Keratinocyte (primary cell): Measurements from ENCODE around the gene AIFM2. TPM values are rescaled to one million over a fixed set of nuclear protein-coding genes. Genes with fewer than 3 reads are reported as not detected.

Source experiments
- DNase-seq: peaks from one replicate; pipeline ENCODE4 v3.0.0-alpha.2; 2011; ENCODE audit warnings: low read depth, missing footprints, low spot score
- FAIRE-seq: peaks from 2 replicates; lab custom pipeline; 2011; peaks lifted over from hg19 to GRCh38; lab: Jason Lieb, UNC
- H2AFZ ChIP-seq: 2 replicates; pipeline ENCODE4 v1.6.0; 2012; ENCODE audit warnings: low read length, control low read depth, inconsistent platforms; ENCODE audit not compliant: control insufficient read depth
- H3K27ac ChIP-seq: 2 replicates; pipeline ENCODE4 v1.5.1; 2011; ENCODE audit warnings: low read length; ENCODE audit not compliant: control insufficient read depth, insufficient read depth
- H3K27me3 ChIP-seq: 3 replicates; pipeline ENCODE4 v1.6.0; 2011; ENCODE audit warnings: low read length; ENCODE audit not compliant: control insufficient read depth, insufficient read depth; ENCODE audit errors: extremely low read depth
- H3K36me3 ChIP-seq, 2 experiments: 2 replicates in 1 of 2; 3 replicates in 1 of 2; pipeline ENCODE4 v1.5.1; 2011; ENCODE audit warnings: low read length in 2 of 2, mild to moderate bottlenecking in 1 of 2; ENCODE audit not compliant: control insufficient read depth in 2 of 2, insufficient read depth in 2 of 2; ENCODE audit errors: extremely low read depth in 1 of 2
- H3K4me1 ChIP-seq: 3 replicates; pipeline ENCODE4 v1.5.1; 2011; ENCODE audit warnings: low read length; ENCODE audit not compliant: control insufficient read depth, insufficient read depth; ENCODE audit errors: extremely low read depth
- H3K4me2 ChIP-seq: 3 replicates; pipeline ENCODE4 v1.6.0; 2011; ENCODE audit warnings: low read depth, low read length; ENCODE audit not compliant: control insufficient read depth, insufficient read depth; ENCODE audit errors: extremely low read depth
- H3K4me3 ChIP-seq, 3 experiments: fragments of 200-600 bp in 1 of 3; sonication (generic) in 1 of 3; 2 replicates in 2 of 3; 3 replicates in 1 of 3; pipeline ENCODE4 v1.5.1; 2011 to 2016; ENCODE audit warnings: low read length in 3 of 3, mild to moderate bottlenecking in 3 of 3, control low read depth in 2 of 3, inconsistent platforms in 1 of 3, low read depth in 1 of 3, mixed read lengths in 1 of 3, mixed run types in 1 of 3, moderate library complexity in 1 of 3; ENCODE audit not compliant: control insufficient read depth in 2 of 3, insufficient read depth in 2 of 3; ENCODE audit errors: extremely low read depth in 1 of 3
- H3K79me2 ChIP-seq: 2 replicates; pipeline ENCODE4 v1.6.0; 2012; ENCODE audit warnings: low read length; ENCODE audit not compliant: control insufficient read depth, insufficient read depth
- H3K9ac ChIP-seq: 3 replicates; pipeline ENCODE4 v1.6.0; 2011; ENCODE audit warnings: low read length; ENCODE audit not compliant: control insufficient read depth, insufficient read depth; ENCODE audit errors: extremely low read depth
- H3K9me1 ChIP-seq: 3 replicates; pipeline ENCODE4 v1.6.0; 2011; ENCODE audit warnings: low read length; ENCODE audit not compliant: control insufficient read depth, insufficient read depth; ENCODE audit errors: extremely low read depth
- H3K9me3 ChIP-seq: 2 replicates; pipeline ENCODE4 v1.5.1; 2012; ENCODE audit warnings: low read depth, low read length; ENCODE audit not compliant: control insufficient read depth
- H4K20me1 ChIP-seq: 3 replicates; pipeline ENCODE4 v1.6.0; 2011; ENCODE audit warnings: low read length; ENCODE audit not compliant: control insufficient read depth, insufficient read depth; ENCODE audit errors: extremely low read depth
- EZH2 ChIP-seq: IDR thresholded peaks from one replicate; pipeline ENCODE4 v1.6.1; 2012; ENCODE audit warnings: inconsistent platforms, mild to moderate bottlenecking, low read length, moderate library complexity
- dilution Hi-C: fragments of 300-500 bp; cut with MboI; formaldehyde crosslinking; loops from one replicate; pipeline ENCODE4 v1.7.0; 2020; ENCODE audit warnings: low sequenced_read_pairs; ENCODE audit not compliant: extremely low pct_ligation_motif_present
- polyA plus RNA-seq, 5 experiments: library from polyadenylated mRNA; depleted of rRNA in 3 of 5; stranded (reverse) in 3 of 5; stranded (forward) in 1 of 5; unstranded in 1 of 5; fragments of >200 nt; gene quantifications; 1 replicate in 1 of 5; 2 replicates in 3 of 5; 3 replicates in 1 of 5; pipeline versions ENCODE4 v1.2.1 to v1.2.3, GENCODE V29; 2011 to 2012; ENCODE audit warnings: missing spikeins in 2 of 5, low read depth in 1 of 5, low replicate concordance in 1 of 5
- TF ChIP-seq, protein P1 (sequence below), 3 experiments: IDR thresholded peaks in 1 of 3; conservative IDR thresholded peaks in 1 of 3; optimal IDR thresholded peaks in 1 of 3; 2 replicates in 2 of 3; 3 replicates in 1 of 3; pipeline versions ENCODE3 to v1.5.1; 2011; ENCODE audit warnings: low read length in 3 of 3, mild to moderate bottlenecking in 3 of 3, moderate library complexity in 2 of 3, control low read depth in 1 of 3, inconsistent platforms in 1 of 3; ENCODE audit not compliant: insufficient read depth in 2 of 3; ENCODE audit errors: extremely low read depth in 1 of 3

AIFM2 gene
- polyA plus RNA-seq, 1 donor (not counting 4 experiments of a cell fraction or from before 2014, with no cell fraction given) = 1.8 TPM

DNA sequence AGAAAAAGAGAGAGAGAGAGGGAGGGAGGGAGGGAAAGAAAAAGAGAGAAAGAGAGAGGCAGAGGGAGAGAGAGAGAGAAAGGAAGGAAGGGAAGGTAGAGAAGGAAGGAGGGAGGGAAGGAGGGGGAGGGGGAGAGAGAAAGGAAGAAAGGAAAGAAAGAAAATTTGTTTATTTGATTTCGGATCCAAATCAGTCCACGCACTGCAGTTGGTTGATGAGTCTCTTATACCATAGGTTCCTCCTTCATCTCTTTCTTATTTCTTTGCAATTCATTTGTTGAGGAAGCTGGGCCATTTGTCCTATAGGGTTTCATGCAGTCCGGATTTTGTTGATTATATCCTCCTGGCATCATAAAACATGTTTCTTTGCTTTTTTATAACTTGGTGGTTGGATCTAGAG, 34.4 kb downstream of the AIFM2 start:
- Histone ChIP-seq H3K27ac (no peak overlapping the region), H3K79me2 (no peaks in the 10 kb centered on the region), H2AFZ (no peak overlapping the region), H4K20me1 (no peaks in the 10 kb centered on the region), H3K4me3 (no peak overlapping the region), H3K36me3 (peaks cover 5% of the 10 kb centered on the region in 2 experiments), H3K27me3 (no peaks in the 10 kb centered on the region), H3K9me1 (no peaks in the 10 kb centered on the region), H3K4me1 (no peaks in the 10 kb centered on the region), H3K4me2 (no peak overlapping the region), H3K9ac (no peak overlapping the region), H3K9me3 (no peaks in the 10 kb centered on the region)
- dilution Hi-C loops = no loop called here
- FAIRE-seq = no peak
- TF ChIP-seq EZH2 = no peak
- TF ChIP-seq, protein P1, sequence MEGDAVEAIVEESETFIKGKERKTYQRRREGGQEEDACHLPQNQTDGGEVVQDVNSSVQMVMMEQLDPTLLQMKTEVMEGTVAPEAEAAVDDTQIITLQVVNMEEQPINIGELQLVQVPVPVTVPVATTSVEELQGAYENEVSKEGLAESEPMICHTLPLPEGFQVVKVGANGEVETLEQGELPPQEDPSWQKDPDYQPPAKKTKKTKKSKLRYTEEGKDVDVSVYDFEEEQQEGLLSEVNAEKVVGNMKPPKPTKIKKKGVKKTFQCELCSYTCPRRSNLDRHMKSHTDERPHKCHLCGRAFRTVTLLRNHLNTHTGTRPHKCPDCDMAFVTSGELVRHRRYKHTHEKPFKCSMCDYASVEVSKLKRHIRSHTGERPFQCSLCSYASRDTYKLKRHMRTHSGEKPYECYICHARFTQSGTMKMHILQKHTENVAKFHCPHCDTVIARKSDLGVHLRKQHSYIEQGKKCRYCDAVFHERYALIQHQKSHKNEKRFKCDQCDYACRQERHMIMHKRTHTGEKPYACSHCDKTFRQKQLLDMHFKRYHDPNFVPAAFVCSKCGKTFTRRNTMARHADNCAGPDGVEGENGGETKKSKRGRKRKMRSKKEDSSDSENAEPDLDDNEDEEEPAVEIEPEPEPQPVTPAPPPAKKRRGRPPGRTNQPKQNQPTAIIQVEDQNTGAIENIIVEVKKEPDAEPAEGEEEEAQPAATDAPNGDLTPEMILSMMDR (optimal IDR thresholded peaks at IDR 0.05 in 1 of 3, IDR thresholded peaks at IDR 0.05 in 1 of 3, conservative IDR thresholded peaks at IDR 0.05 in 1 of 3; ENCODE audit: extremely low read depth in 1 of 3, insufficient read depth in 2 of 3, low read length in 3 of 3) = no peak
- DNase-seq = no peak

GRCh38 chr10:70097459-70097858, 35.2 kb downstream of the AIFM2 start:
- H2AFZ ChIP-seq = no peak overlapping the region
- no peak for TF ChIP-seq EZH2
- TF ChIP-seq, protein P1 (optimal IDR thresholded peaks at IDR 0.05 in 1 of 3, IDR thresholded peaks at IDR 0.05 in 1 of 3, conservative IDR thresholded peaks at IDR 0.05 in 1 of 3; ENCODE audit: extremely low read depth in 1 of 3, insufficient read depth in 2 of 3, low read length in 3 of 3) = no peak
- peaks cover 5 to 6% of the 10 kb centered on the region in 2 experiments for H3K36me3 ChIP-seq
- H3K4me3 ChIP-seq = no peak overlapping the region
- no peak overlapping the region for H3K27ac ChIP-seq
- no peaks in the 10 kb centered on the region for H3K9me3 ChIP-seq
- no peak for DNase-seq
- no peak overlapping the region for H3K4me2 ChIP-seq
- H3K79me2 ChIP-seq = no peaks in the 10 kb centered on the region
- no peaks in the 10 kb centered on the region for H3K9me1 ChIP-seq
- no peaks in the 10 kb centered on the region for H3K4me1 ChIP-seq
- no peak for FAIRE-seq
- H4K20me1 ChIP-seq = no peaks in the 10 kb centered on the region
- no peak overlapping the region for H3K9ac ChIP-seq
- dilution Hi-C loops = no loop called here
- no peaks in the 10 kb centered on the region for H3K27me3 ChIP-seq
